ENCODE measurements around the gene IFI27L2.

DNA sequence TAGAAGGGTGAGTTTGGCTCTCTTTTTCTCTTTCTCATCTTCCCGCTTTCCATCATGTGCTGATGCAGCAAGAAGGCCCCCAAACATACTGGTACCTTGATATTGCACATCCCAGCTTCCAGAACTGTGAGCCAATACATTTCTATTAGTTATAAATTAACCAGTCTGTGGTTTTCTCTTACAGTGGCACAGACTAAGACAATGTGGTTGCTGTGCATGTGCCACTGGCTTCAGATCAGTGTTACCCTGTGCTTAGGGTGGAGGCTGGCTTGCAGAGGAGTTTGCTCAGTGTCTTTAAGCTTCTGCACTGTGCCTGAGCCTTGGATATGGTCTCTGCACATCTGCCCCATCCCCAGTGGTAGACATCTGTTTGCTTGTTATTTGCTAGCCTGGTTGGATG lies 5.5 kb downstream of the IFI27L2 start:
- TF ChIP-seq POLR2AphosphoS5 (IDR thresholded peaks at IDR 0.05; ENCODE audit: low read depth, low read length) (no peak), SIN3A (IDR thresholded peaks at IDR 0.05; ENCODE audit: borderline replicate concordance, insufficient read depth, low read length) (no peak), TAF1 (IDR thresholded peaks at IDR 0.05; ENCODE audit: borderline replicate concordance, insufficient read depth, low read length) (no peak), FOXP2 (optimal IDR thresholded peaks at IDR 0.05; ENCODE audit: borderline replicate concordance, extremely low read depth, extremely low read length, insufficient read depth) (no peak)
- TF ChIP-seq, protein P1, sequence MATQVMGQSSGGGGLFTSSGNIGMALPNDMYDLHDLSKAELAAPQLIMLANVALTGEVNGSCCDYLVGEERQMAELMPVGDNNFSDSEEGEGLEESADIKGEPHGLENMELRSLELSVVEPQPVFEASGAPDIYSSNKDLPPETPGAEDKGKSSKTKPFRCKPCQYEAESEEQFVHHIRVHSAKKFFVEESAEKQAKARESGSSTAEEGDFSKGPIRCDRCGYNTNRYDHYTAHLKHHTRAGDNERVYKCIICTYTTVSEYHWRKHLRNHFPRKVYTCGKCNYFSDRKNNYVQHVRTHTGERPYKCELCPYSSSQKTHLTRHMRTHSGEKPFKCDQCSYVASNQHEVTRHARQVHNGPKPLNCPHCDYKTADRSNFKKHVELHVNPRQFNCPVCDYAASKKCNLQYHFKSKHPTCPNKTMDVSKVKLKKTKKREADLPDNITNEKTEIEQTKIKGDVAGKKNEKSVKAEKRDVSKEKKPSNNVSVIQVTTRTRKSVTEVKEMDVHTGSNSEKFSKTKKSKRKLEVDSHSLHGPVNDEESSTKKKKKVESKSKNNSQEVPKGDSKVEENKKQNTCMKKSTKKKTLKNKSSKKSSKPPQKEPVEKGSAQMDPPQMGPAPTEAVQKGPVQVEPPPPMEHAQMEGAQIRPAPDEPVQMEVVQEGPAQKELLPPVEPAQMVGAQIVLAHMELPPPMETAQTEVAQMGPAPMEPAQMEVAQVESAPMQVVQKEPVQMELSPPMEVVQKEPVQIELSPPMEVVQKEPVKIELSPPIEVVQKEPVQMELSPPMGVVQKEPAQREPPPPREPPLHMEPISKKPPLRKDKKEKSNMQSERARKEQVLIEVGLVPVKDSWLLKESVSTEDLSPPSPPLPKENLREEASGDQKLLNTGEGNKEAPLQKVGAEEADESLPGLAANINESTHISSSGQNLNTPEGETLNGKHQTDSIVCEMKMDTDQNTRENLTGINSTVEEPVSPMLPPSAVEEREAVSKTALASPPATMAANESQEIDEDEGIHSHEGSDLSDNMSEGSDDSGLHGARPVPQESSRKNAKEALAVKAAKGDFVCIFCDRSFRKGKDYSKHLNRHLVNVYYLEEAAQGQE (IDR thresholded peaks at IDR 0.05; ENCODE audit: insufficient read depth in 1 of 2, low read depth in 2 of 2, low read length in 2 of 2), result no peak
